ENCODE results near the gene DIAPH3. TPM values are rescaled to one million over a fixed set of nuclear protein-coding genes. Genes with fewer than 3 reads are reported as not detected.

Gene DIAPH3
- total and polyA plus RNA-seq, 2 donors (not counting 1 experiment from before 2014, with no cell fraction given) = 0.03 to 0.10 TPM

DNA sequence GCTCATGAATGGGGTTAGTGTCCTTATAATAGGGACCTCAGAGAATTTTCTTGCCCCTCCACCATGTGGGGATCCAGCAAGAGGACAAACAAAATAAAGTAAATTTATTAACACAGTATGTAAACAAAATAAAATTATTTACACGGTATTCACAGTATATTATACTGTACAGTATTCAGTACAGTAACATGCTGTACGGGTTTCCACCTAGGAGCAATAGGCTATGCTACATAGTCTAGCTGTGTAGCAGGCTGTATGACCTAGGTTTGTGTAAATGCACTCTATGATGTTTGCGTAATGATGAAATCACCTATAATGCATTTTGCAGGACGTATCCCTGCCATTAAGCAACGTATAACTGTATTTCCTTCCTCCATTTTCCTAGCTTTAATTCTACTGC is 11.8 kb upstream of the DIAPH3 start:
- Mint-ChIP-seq H3K4me3 (no peak overlapping the region), H3K9me3 (ENCODE audit: insufficient read depth) (no peaks in the 10 kb centered on the region), H3K4me1 (no peaks in the 10 kb centered on the region), H3K27me3 (peaks cover 35% of the 10 kb centered on the region), H3K27ac (no peak overlapping the region)
- Histone ChIP-seq H3K9me3 (ENCODE audit: control extremely low read depth in 1 of 3, control insufficient read depth in 2 of 3, insufficient read depth in 1 of 3, low read length in 2 of 3) (no peaks in the 10 kb centered on the region), H3K9ac (ENCODE audit: low read length) (no peak overlapping the region), H2AFZ (ENCODE audit: insufficient read depth, low read depth, low read length, poor library complexity, severe bottlenecking) (no peak overlapping the region), H3K4me3 (ENCODE audit: control extremely low read depth in 1 of 5, extremely low read depth in 1 of 5, insufficient read depth in 1 of 5, low read depth in 2 of 5, low read length in 4 of 5) (no peak overlapping the region), H3K79me2 (ENCODE audit: control insufficient read depth, insufficient read depth, low read length) (no peaks in the 10 kb centered on the region), H3K27me3 (replicated peaks in 1 of 4; ENCODE audit: control extremely low read depth in 1 of 4, control insufficient read depth in 3 of 4, insufficient read depth in 4 of 4, low read length in 3 of 4) (peaks cover 0 to 3% (median 1%) of the 10 kb centered on the region in 4 experiments), H4K20me1 (ENCODE audit: control insufficient read depth, insufficient read depth, low read length, poor library complexity, severe bottlenecking) (no peaks in the 10 kb centered on the region), H3K4me2 (replicated peaks; ENCODE audit: low read depth, low read length, poor library complexity, severe bottlenecking) (no peak overlapping the region), H3K27ac (ENCODE audit: low read length in 2 of 2) (no peak overlapping the region), H3K36me3 (replicated peaks in 1 of 2; ENCODE audit: control extremely low read depth in 1 of 2, control insufficient read depth in 1 of 2, extremely low read depth in 1 of 2, insufficient read depth in 2 of 2, low read length in 1 of 2) (no peaks in the 10 kb centered on the region), H3K4me1 (ENCODE audit: control insufficient read depth in 2 of 2, insufficient read depth in 2 of 2, low read length in 2 of 2) (no peaks in the 10 kb centered on the region)
- ChIA-PET CTCF (no interaction called here), POLR2A (no interaction called here)
- intact Hi-C loops (cut with micrococcal nuclease) = no loop called here
- 83% methylated on average over 3 of the region's 5 CpGs for WGBS (ENCODE audit: insufficient coverage)
- ATAC-seq (ENCODE audit: low read depth) (no peak), DNase-seq (no peak)
- no peak for TF ChIP-seq EZH2 (IDR thresholded peaks at IDR 0.05; ENCODE audit: borderline replicate concordance, insufficient read depth, low read depth, low read length, poor library complexity, severe bottlenecking)

DNA sequence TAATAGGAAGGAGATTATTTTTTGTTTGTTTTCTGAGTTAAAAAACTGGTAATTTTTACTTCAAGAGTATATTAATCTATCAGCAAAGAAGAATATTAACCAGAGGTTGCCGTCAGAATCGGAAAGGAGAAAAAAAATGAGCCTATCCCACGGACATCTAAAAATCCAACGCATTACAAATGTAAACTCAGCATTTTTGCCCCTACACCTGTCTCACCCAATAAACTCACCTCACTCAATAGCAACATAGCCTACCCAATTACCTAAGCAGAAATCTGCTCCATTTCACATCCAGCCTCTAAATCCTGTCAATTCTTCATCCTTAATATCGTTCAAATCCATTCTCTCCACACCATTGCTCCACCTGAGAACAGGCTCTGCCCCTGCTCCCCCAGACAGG is 10.4 kb upstream of the DIAPH3 start:
- no peaks in the 10 kb centered on the region for H4K20me1 ChIP-seq (ENCODE audit: control insufficient read depth, insufficient read depth, low read length, poor library complexity, severe bottlenecking)
- H3K4me2 ChIP-seq (replicated peaks; ENCODE audit: low read depth, low read length, poor library complexity, severe bottlenecking) = no peak overlapping the region
- no peak overlapping the region for H3K27ac Mint-ChIP-seq
- H3K27me3 Mint-ChIP-seq = peaks cover 35% of the 10 kb centered on the region
- H3K27me3 ChIP-seq (replicated peaks in 1 of 4; ENCODE audit: control extremely low read depth in 1 of 4, control insufficient read depth in 3 of 4, insufficient read depth in 4 of 4, low read length in 3 of 4) = peaks cover 0 to 3% (median 1%) of the 10 kb centered on the region in 4 experiments
- H3K4me3 ChIP-seq (ENCODE audit: control extremely low read depth in 1 of 5, extremely low read depth in 1 of 5, insufficient read depth in 1 of 5, low read depth in 2 of 5, low read length in 4 of 5) = no peak overlapping the region
- no peaks in the 10 kb centered on the region for H3K36me3 ChIP-seq (replicated peaks in 1 of 2; ENCODE audit: control extremely low read depth in 1 of 2, control insufficient read depth in 1 of 2, extremely low read depth in 1 of 2, insufficient read depth in 2 of 2, low read length in 1 of 2)
- H2AFZ ChIP-seq (ENCODE audit: insufficient read depth, low read depth, low read length, poor library complexity, severe bottlenecking) = no peak overlapping the region
- no peaks in the 10 kb centered on the region for H3K4me1 Mint-ChIP-seq
- H3K9ac ChIP-seq (ENCODE audit: low read length) = no peak overlapping the region
- ATAC-seq (ENCODE audit: low read depth) = no peak
- 93% methylated on average over 5 of the region's 5 CpGs for WGBS (ENCODE audit: insufficient coverage)
- DNase-seq = no peak
- intact Hi-C loops (cut with micrococcal nuclease) = no loop called here
- POLR2A ChIA-PET = no interaction called here
- no peaks in the 10 kb centered on the region for H3K9me3 ChIP-seq (ENCODE audit: control extremely low read depth in 1 of 3, control insufficient read depth in 2 of 3, insufficient read depth in 1 of 3, low read length in 2 of 3)
- TF ChIP-seq, protein P1, sequence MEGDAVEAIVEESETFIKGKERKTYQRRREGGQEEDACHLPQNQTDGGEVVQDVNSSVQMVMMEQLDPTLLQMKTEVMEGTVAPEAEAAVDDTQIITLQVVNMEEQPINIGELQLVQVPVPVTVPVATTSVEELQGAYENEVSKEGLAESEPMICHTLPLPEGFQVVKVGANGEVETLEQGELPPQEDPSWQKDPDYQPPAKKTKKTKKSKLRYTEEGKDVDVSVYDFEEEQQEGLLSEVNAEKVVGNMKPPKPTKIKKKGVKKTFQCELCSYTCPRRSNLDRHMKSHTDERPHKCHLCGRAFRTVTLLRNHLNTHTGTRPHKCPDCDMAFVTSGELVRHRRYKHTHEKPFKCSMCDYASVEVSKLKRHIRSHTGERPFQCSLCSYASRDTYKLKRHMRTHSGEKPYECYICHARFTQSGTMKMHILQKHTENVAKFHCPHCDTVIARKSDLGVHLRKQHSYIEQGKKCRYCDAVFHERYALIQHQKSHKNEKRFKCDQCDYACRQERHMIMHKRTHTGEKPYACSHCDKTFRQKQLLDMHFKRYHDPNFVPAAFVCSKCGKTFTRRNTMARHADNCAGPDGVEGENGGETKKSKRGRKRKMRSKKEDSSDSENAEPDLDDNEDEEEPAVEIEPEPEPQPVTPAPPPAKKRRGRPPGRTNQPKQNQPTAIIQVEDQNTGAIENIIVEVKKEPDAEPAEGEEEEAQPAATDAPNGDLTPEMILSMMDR (IDR thresholded peaks at IDR 0.05) = no peak
- no peak for TF ChIP-seq EZH2 (IDR thresholded peaks at IDR 0.05; ENCODE audit: borderline replicate concordance, insufficient read depth, low read depth, low read length, poor library complexity, severe bottlenecking)
- H3K79me2 ChIP-seq (ENCODE audit: control insufficient read depth, insufficient read depth, low read length) = no peaks in the 10 kb centered on the region
- H3K4me3 Mint-ChIP-seq = no peak overlapping the region
- H3K9me3 Mint-ChIP-seq (ENCODE audit: insufficient read depth) = no peaks in the 10 kb centered on the region
- H3K4me1 ChIP-seq (ENCODE audit: control insufficient read depth in 2 of 2, insufficient read depth in 2 of 2, low read length in 2 of 2) = no peaks in the 10 kb centered on the region
- CTCF ChIA-PET = no interaction called here
- H3K27ac ChIP-seq (ENCODE audit: low read length in 2 of 2) = no peak overlapping the region
